GM10847 (cell line): ENCODE measurements around the gene ENDOU.

Source experiments
- POLR2A ChIP-seq: IDR thresholded peaks from 2 replicates; pipeline ENCODE4 v1.6.1; 2011; ENCODE audit not compliant: insufficient read length; ENCODE audit errors: extremely low read depth

The ENDOU gene, protein sequence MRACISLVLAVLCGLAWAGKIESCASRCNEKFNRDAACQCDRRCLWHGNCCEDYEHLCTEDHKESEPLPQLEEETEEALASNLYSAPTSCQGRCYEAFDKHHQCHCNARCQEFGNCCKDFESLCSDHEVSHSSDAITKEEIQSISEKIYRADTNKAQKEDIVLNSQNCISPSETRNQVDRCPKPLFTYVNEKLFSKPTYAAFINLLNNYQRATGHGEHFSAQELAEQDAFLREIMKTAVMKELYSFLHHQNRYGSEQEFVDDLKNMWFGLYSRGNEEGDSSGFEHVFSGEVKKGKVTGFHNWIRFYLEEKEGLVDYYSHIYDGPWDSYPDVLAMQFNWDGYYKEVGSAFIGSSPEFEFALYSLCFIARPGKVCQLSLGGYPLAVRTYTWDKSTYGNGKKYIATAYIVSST

GRCh38 chr12:47725091-47725772, at the start of gene ENDOU:
ENDOU (minus strand) TSS chr12:47725490; CDS start chr12:47725413, 77 bp downstream.
- TF ChIP-seq POLR2A, result no peak

GRCh38 chr12:47774663-47775062, 49.4 kb upstream of the ENDOU start:
- TF ChIP-seq POLR2A, result no peak

GRCh38 chr12:47773858-47774580, 48.7 kb upstream of the ENDOU start:
- TF ChIP-seq POLR2A, result no peak

DNA sequence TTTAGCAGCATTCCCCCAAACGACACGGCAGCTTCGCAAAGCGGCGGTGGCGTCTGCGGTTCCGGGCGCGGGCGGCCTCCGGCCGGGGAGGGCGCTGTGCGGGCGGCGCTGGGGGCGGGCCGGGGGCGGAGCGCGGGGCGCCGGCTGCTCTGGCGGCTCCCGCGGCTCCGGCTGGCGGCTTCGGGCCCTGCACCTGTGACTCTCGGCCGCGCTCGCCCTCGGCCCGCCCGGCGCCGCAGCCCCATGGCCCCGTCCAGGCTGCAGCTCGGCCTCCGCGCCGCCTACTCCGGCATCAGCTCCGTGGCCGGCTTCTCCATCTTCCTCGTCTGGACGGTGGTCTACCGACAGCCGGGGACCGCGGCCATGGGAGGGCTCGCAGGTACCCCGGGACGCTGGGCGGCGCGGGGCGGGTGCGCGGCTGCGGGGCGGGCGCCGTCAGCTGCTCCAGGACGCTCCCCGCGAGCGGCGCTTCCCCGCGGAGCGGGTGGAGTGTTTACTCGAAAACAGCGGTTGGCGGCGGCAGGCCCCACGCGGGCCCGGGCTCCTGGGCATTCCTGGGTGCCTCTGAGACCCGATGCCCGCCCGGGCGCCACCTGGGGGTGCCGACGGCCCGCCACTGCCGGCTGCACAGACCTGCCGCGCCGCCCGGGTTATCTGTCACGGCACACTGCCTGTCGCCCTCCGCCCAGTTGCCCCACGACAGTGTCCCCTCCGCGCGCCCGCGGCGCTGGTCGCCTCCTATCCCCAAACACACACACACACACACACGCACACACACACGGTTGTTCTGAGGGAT, 48.0 kb upstream of the ENDOU start, which contains the start of gene SLC48A1:
TSS of gene SLC48A1 (plus strand) at position 177 of the 796 bp plus-strand sequence. CDS start at position 244, 67 bp downstream.
- peak; percentile 26 for TF ChIP-seq POLR2A

DNA sequence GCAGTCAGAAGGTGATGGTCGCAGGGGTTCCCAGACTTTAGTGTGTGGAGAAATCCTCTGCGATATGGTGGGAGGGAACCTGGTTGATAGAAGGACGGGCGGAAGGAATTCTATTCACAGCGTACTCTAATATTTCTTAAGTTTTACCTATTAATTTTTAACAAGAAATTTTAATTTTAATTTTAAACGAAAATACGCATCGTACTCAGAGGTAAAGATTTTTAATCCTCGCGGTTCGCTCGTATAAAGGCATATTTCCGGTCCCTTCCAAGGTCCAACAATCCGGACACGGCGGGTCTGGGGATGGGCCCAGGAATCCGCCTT, 47.4 kb upstream of the ENDOU start:
- no peak for TF ChIP-seq POLR2A

DNA sequence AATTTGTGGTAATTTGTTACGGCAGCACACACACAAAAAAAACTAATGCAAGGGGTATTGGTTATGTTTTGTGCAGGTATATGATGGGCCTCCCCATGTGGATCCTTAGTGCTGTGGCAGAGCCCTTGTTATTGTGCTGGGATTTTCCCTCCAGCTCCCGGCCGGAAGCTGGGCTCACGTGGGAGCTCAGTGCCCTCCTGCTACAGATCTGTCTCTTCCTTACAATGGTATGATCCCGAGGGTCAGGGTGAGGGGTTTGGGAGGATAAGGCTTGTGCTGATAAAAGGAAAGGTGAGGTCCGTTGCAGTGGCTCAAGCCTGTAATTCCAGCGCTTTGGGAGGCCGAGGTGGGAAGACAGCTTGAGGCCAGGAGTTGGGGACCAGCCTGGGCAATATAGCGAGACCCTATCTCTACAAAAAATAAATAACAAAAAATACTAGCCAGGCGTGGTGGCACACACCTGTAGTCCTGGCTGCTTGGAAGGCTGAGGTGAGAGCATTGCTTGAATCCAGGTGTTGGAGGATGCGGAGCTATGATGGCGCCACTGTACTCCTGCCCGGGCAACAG, 46.9 kb upstream of the ENDOU start:
- no peak for TF ChIP-seq POLR2A

DNA sequence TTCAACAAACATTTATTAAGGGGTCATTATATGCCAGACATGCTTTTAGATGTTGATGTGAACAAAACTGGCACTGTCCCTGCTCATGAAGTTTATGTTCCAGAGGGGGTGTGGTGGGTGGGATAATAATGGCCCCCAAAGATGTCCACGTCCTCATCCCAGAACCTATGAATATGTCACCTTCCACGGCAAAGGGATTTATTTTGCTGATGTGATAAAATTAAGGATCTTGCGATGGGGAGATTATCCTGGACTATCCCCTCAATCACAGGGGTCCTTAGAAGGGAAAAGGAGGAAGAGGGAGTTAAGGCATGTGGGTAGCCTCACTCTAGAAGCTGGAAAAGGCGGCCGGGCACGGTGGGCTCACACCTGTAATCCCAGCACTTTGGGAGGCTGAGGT, 46.0 kb upstream of the ENDOU start:
- TF ChIP-seq POLR2A, result no peak

GRCh38 chr12:47770086-47770726, 44.9 kb upstream of the ENDOU start:
- no peak for TF ChIP-seq POLR2A

DNA sequence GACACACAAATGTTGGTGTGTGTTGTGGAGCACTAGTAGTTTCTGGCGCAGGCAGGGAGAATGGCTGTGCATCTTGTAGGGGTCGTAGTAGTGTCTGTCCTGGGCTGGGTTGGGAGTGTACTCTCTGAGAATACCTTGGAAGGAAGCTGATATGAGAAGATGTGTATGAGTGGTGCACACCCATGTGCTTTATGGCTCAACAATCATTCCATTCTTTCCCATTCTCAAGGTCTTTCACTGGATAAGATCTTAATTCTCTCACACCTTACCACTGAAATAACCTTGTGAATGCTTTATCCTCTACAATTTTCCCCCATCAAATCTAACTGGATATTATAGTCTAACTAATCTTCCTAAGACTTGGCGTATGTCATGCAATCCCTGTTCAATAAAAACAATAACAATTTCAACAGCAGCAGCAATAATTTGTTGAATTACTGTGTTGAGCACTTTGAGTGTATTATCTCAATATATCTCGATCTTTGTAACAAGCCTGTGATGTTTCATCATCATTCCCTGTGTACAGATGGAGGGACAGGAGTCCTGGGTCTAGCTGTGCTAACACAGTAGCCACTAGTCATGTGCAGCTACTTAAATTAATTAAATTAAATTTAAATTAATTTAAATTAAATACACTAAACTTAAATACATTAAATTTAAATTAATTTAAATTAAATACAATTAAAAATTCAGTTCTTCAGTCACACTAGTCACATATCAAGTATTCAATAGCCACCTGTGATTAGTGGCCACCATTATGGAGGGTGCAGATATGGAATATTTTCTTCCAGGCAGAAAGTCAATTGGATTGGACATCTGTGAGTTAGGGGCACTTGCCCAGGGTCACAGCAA, 44.2 kb upstream of the ENDOU start:
- TF ChIP-seq POLR2A, result no peak

DNA sequence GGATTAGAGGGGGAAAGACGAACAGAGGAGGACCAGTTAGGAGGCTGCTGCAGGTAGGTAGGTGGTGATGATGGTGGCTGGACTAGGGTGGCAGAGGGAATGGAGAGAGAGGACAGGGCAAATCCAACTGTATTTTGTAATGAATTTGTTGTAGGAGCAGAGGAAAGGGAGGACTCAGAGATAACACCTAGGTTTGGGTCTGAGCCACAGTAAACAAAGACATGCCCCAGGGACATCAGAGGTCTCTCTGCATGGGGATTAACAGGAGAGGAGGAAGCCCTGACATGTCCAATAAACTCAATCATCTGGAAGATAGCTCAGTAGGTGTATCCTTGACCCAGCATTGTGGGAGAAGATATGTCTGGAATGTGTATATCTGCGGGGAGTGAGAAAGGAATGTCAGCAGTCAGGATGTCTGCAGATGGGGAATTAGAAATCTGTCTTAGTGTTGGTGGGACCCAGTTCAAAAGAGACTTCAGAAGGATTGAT, 43.1 kb upstream of the ENDOU start:
- TF ChIP-seq POLR2A, result no peak

DNA sequence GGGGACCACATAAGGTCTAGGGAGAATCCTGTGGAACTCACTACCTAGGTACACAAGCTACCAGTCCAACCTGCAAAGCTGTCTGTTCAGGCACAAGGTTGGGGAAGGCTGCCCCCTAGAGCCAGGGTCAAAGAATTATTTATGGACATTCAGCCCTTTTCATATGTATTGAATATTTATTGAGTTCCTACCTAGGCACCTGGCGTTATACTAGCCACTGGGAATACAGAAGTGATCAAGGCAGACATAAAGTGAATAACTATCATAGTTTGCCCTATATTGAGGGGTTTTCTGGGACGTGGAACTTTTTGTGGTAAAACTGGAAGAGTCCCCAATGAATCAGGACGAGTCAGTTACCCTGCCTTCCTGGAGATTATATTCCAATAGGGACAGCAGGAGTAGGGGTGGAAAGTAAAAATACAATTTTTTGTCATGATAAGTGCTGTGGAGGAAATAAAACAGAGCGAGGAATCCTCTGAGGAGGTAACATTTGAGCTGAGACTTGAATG, 42.0 kb upstream of the ENDOU start:
- TF ChIP-seq POLR2A, result no peak

GRCh38 chr12:47766502-47767215, 41.4 kb upstream of the ENDOU start:
- no peak for TF ChIP-seq POLR2A
